GM18526 (cell line): ENCODE data around the gene PMS1.

Experiments used
- POLR2A ChIP-seq: IDR thresholded peaks from 3 replicates; pipeline ENCODE4 v1.6.1; 2011; ENCODE audit not compliant: insufficient read length; ENCODE audit errors: extremely low read depth

PMS1 gene

GRCh38 chr2:189798312-189799029 is 14.2 kb downstream of the PMS1 start:
- TF ChIP-seq POLR2A = no peak

GRCh38 chr2:189799030-189799331 is 14.7 kb downstream of the PMS1 start:
- TF ChIP-seq POLR2A = no peak

GRCh38 chr2:189799531-189799930 is 15.3 kb downstream of the PMS1 start:
- no peak for TF ChIP-seq POLR2A

GRCh38 chr2:189802396-189802912 is 18.2 kb downstream of the PMS1 start:
- no peak for TF ChIP-seq POLR2A

GRCh38 chr2:189803431-189803830 is 19.2 kb downstream of the PMS1 start:
- no peak for TF ChIP-seq POLR2A

GRCh38 chr2:189818249-189819038 is 34.2 kb downstream of the PMS1 start:
- no peak for TF ChIP-seq POLR2A

GRCh38 chr2:189819297-189819704 is 35.1 kb downstream of the PMS1 start:
- no peak for TF ChIP-seq POLR2A

- TF ChIP-seq POLR2A = no peak
Observed at GRCh38 chr2:189821953-189822748, 37.9 kb downstream of the PMS1 start.

- no peak for TF ChIP-seq POLR2A
Observed at GRCh38 chr2:189824694-189825396, 40.6 kb downstream of the PMS1 start.

GRCh38 chr2:189826039-189826438 is 41.8 kb downstream of the PMS1 start:
- no peak for TF ChIP-seq POLR2A

- TF ChIP-seq POLR2A = no peak
Observed at GRCh38 chr2:189829102-189829833, 45.0 kb downstream of the PMS1 start.

- TF ChIP-seq POLR2A = no peak
Observed at GRCh38 chr2:189830510-189830909, 46.3 kb downstream of the PMS1 start.

- no peak for TF ChIP-seq POLR2A
Observed at GRCh38 chr2:189834059-189834458, 49.8 kb downstream of the PMS1 start.

GRCh38 chr2:189835855-189836558 is 51.8 kb downstream of the PMS1 start:
- TF ChIP-seq POLR2A = no peak
